IMR-90 (cell line): Measurements from ENCODE around the gene MAPRE3. TPM values are rescaled to one million over a fixed set of nuclear protein-coding genes. Genes with fewer than 3 reads are reported as not detected.

Source experiments
- ATAC-seq: fragments of 200-7000 bp; cut with Tn5 transposase; 2 replicates; pipeline ENCODE4 v1.9.1; 2020; ENCODE audit warnings: low read depth, mild to moderate bottlenecking, moderate library complexity
- BruUV-seq: library from RNA; stranded (reverse); fragments of 400-500 nt; replicated peaks from 2 replicates; lab custom pipeline; 2021; lab: Mats Ljungman, UMichigan
- CTCF ChIA-PET: fragments of 300-600 bp; formaldehyde crosslinking; extraction: SDS; loops from one replicate; lab custom pipeline; 2021; ENCODE audit warnings: antibody characterized with exemption; lab: Yijun Ruan, JAX
- POLR2A ChIA-PET: fragments of 300-600 bp; sonication (Branson Sonifier 250); formaldehyde crosslinking; loops from one replicate; lab custom pipeline; 2022; ENCODE audit warnings: antibody characterized with exemption; ENCODE audit not compliant: unreplicated experiment; lab: Charles Lee
- DNase-seq: peaks from one replicate; pipeline ENCODE4 v3.0.0; 2013
- H2AFZ ChIP-seq: replicated peaks from 2 replicates; pipeline ENCODE3; 2013; ENCODE audit warnings: low read length, mild to moderate bottlenecking; ENCODE audit not compliant: poor library complexity
- H2AK5ac ChIP-seq: 2 replicates; pipeline ENCODE4 v1.6.1; 2013; ENCODE audit warnings: low read depth, low read length, inconsistent platforms
- H2AK9ac ChIP-seq: replicated peaks from 2 replicates; pipeline ENCODE3; 2013; ENCODE audit warnings: mild to moderate bottlenecking, low read depth, low read length, moderate library complexity; ENCODE audit not compliant: poor library complexity
- H2BK120ac ChIP-seq: 2 replicates; pipeline ENCODE4 v1.6.1; 2013; ENCODE audit warnings: low read depth, low read length, inconsistent platforms
- H2BK15ac ChIP-seq: 3 replicates; pipeline ENCODE4 v1.6.1; 2013; ENCODE audit warnings: low read depth, low read length, inconsistent platforms
- H2BK20ac ChIP-seq: 2 replicates; pipeline ENCODE4 v1.6.1; 2013; ENCODE audit warnings: low read depth, mild to moderate bottlenecking, inconsistent platforms, low read length, moderate library complexity
- H2BK5ac ChIP-seq: 2 replicates; pipeline ENCODE4 v1.6.1; 2013; ENCODE audit warnings: mild to moderate bottlenecking, low read depth, low read length, inconsistent platforms; ENCODE audit not compliant: poor library complexity, severe bottlenecking
- H3K14ac ChIP-seq: replicated peaks from 2 replicates; pipeline ENCODE4 v1.6.1; 2013; ENCODE audit warnings: low read depth, low read length, inconsistent platforms
- H3K18ac ChIP-seq: 2 replicates; pipeline ENCODE4 v1.6.1; 2013; ENCODE audit warnings: low read depth, low read length, control low read depth
- H3K23ac ChIP-seq: 2 replicates; pipeline ENCODE4 v1.6.1; 2013; ENCODE audit warnings: low read depth, low read length, inconsistent platforms
- H3K27ac ChIP-seq: 2 replicates; pipeline ENCODE4 v1.5.1; 2013; ENCODE audit warnings: mild to moderate bottlenecking, control low read depth, low read length; ENCODE audit not compliant: insufficient read depth
- H3K27me3 ChIP-seq: 2 replicates; pipeline ENCODE4 v1.6.1; 2013; ENCODE audit warnings: low read length; ENCODE audit not compliant: control insufficient read depth, insufficient read depth
- H3K36me3 ChIP-seq: 2 replicates; pipeline ENCODE4 v1.6.1; 2013; ENCODE audit warnings: low read length, mixed read lengths; ENCODE audit not compliant: control insufficient read depth, insufficient read depth
- H3K4ac ChIP-seq: 2 replicates; pipeline ENCODE4 v1.6.1; 2013; ENCODE audit warnings: low read depth, low read length, inconsistent platforms
- H3K4me1 ChIP-seq: 2 replicates; pipeline ENCODE4 v1.6.1; 2013; ENCODE audit warnings: low read length, mixed read lengths; ENCODE audit not compliant: control insufficient read depth, insufficient read depth
- H3K4me2 ChIP-seq: 2 replicates; pipeline ENCODE4 v1.6.1; 2013; ENCODE audit warnings: low read depth, mild to moderate bottlenecking, control low read depth, low read length, moderate library complexity
- H3K4me3 ChIP-seq: 2 replicates; pipeline ENCODE4 v1.5.1; 2013; ENCODE audit warnings: low read depth, mild to moderate bottlenecking, control low read depth, low read length, moderate library complexity; ENCODE audit not compliant: insufficient read depth
- H3K56ac ChIP-seq: 2 replicates; pipeline ENCODE4 v1.6.1; 2013; ENCODE audit warnings: low read length, inconsistent platforms; ENCODE audit not compliant: insufficient read depth; ENCODE audit errors: extremely low read depth
- H3K79me1 ChIP-seq, 2 experiments: 2 replicates each; pipeline ENCODE4 v1.6.1; 2013; ENCODE audit warnings: low read length in 2 of 2, inconsistent platforms in 1 of 2, low read depth in 1 of 2
- H3K9ac ChIP-seq: 2 replicates; pipeline ENCODE4 v1.6.1; 2013; ENCODE audit warnings: low read depth, low read length, control low read depth
- H3K9me1 ChIP-seq: 2 replicates; pipeline ENCODE4 v1.6.1; 2013; ENCODE audit warnings: low read length, inconsistent platforms; ENCODE audit not compliant: insufficient read depth
- H3K9me3 ChIP-seq: 2 replicates; pipeline ENCODE4 v1.6.1; 2013; ENCODE audit warnings: low read length; ENCODE audit not compliant: control insufficient read depth, insufficient read depth
- H4K20me1 ChIP-seq: 2 replicates; pipeline ENCODE4 v1.6.1; 2013; ENCODE audit warnings: low read length, inconsistent platforms; ENCODE audit not compliant: insufficient read depth
- H4K5ac ChIP-seq: 2 replicates; pipeline ENCODE4 v1.6.1; 2013; ENCODE audit warnings: mild to moderate bottlenecking, low read depth, low read length, control low read depth
- H4K8ac ChIP-seq, 2 experiments: 2 replicates each; pipeline ENCODE4 v1.6.1; 2013; ENCODE audit warnings: low read depth in 2 of 2, low read length in 2 of 2, control low read depth in 1 of 2, inconsistent platforms in 1 of 2
- H4K91ac ChIP-seq: 2 replicates; pipeline ENCODE4 v1.6.1; 2013; ENCODE audit warnings: low read depth, low read length, inconsistent platforms; ENCODE audit not compliant: insufficient read depth
- CTCF ChIP-seq: conservative IDR thresholded peaks from 2 replicates; pipeline ENCODE4 v1.5.1; 2012; ENCODE audit warnings: mild to moderate bottlenecking, low read depth, low read length, improper control_type of control experiment
- MAZ ChIP-seq: IDR thresholded peaks from 2 replicates; pipeline ENCODE4 v1.6.1; 2012; ENCODE audit warnings: low read depth, mild to moderate bottlenecking, low read length, improper control_type of control experiment, moderate library complexity, borderline replicate concordance
- RAD21 ChIP-seq: IDR thresholded peaks from 2 replicates; pipeline ENCODE4 v1.6.1; 2012; ENCODE audit warnings: low read length, improper control_type of control experiment
- WGBS, 2 experiments: methylation state at CpG; one replicate each; pipeline versions ENCODE4 v1.1.5 to v1.1.7; 2013; ENCODE audit warnings: missing lambda C conversion rate in 2 of 2; ENCODE audit not compliant: insufficient read length in 1 of 2; ENCODE audit errors: extremely low coverage in 2 of 2; 5-methylcytosine and 5-hydroxymethylcytosine counted together
- dilution Hi-C: fragments of 300-500 bp; cut with HindIII; formaldehyde crosslinking; loops from one replicate; pipeline ENCODE4 v1.14.3; 2018; ENCODE audit warnings: low sequenced_read_pairs; ENCODE audit not compliant: unreplicated experiment
- in situ Hi-C: fragments of 300-500 bp; cut with MboI; formaldehyde crosslinking; loops from 3 replicates; pipeline ENCODE4 v1.14.3; 2019; ENCODE audit warnings: low sequenced_read_pairs, inconsistent platforms, mixed read lengths
- intact Hi-C: fragments of 100-400 bp; cut with micrococcal nuclease; formaldehyde crosslinking; loops from 2 replicates; pipeline ENCODE4 v1.10.0; 2022
- polyA plus RNA-seq, 3 experiments: library from polyadenylated mRNA; depleted of rRNA; stranded (reverse); fragments of >200 nt; gene quantifications; 2 replicates each; pipeline ENCODE4 v1.2.3, GENCODE V29; 2012; ENCODE audit warnings: low replicate concordance in 1 of 3
- total RNA-seq: library from RNA; depleted of rRNA; stranded (reverse); fragments of >200 nt; gene quantifications from 2 replicates; pipeline ENCODE4 v1.2.3, GENCODE V29; 2012

Gene MAPRE3
- total and polyA plus RNA-seq, 2 of the 4 experiments (the other 2 are of a cell fraction): 1.8 to 20.3 TPM

- H3K23ac ChIP-seq: no peak overlapping the region
- no peaks in the 10 kb centered on the region; the same call in none of the 2 replicates for H4K20me1 ChIP-seq
- no peak overlapping the region for H3K4me2 ChIP-seq
- H2AK5ac ChIP-seq: no peak overlapping the region
- H4K8ac ChIP-seq: no peak overlapping the region
- ChIA-PET POLR2A (interaction anchor here (0.6 to 1.0 kb wide), 4 partner anchors 8 to 27 kb away, joined by 3 read pairs; partner anchors contain the start of gene TMEM214), CTCF (no interaction called here)
- TF ChIP-seq MAZ: no peak
- TF ChIP-seq RAD21: no peak
- TF ChIP-seq CTCF: no peak
- H2BK5ac ChIP-seq: no peak overlapping the region
- H2BK120ac ChIP-seq: no peak overlapping the region
- dilution Hi-C loops: no loop called here
- no peak overlapping the region for H3K18ac ChIP-seq
- no peak overlapping the region for H3K4me3 ChIP-seq
- H2AK9ac ChIP-seq: no peak overlapping the region
- no peak overlapping the region for H2BK20ac ChIP-seq
- H4K5ac ChIP-seq: no peak overlapping the region
- intact Hi-C loops: no loop called here
- WGBS, 2 experiments: 87% methylated on average over 9 of the region's 15 CpGs; no CpG with 5 or more reads in 1 of the 2 experiments
- H2AFZ ChIP-seq: no peak overlapping the region
- BruUV-seq: no TSS peak
- H3K9me3 ChIP-seq: no peaks in the 10 kb centered on the region
- ATAC-seq: no peak
- no peak overlapping the region for H3K27ac ChIP-seq
- H3K14ac ChIP-seq: no peak overlapping the region
- no peak overlapping the region for H3K56ac ChIP-seq
- no peak for DNase-seq
- no peaks in the 10 kb centered on the region; the same call in 1 of the 2 replicates for H3K4me1 ChIP-seq
- H4K91ac ChIP-seq: no peak overlapping the region
- no peaks in the 10 kb centered on the region for H3K27me3 ChIP-seq
- H3K9ac ChIP-seq: no peak overlapping the region
- H3K36me3 ChIP-seq: peaks cover 39% of the 10 kb centered on the region
- no peak overlapping the region for H2BK15ac ChIP-seq
- no peak overlapping the region for H3K4ac ChIP-seq
- H3K9me1 ChIP-seq: peaks cover 16% of the 10 kb centered on the region
- H3K79me1 ChIP-seq: peaks cover 11 to 36% of the 10 kb centered on the region in 2 experiments
- in situ Hi-C loops: no loop called here
Observed at GRCh38 chr2:27059141-27059820, 88.8 kb downstream of the MAPRE3 start.
